22Rv1 (cell line): ENCODE data around the gene TMEM51.

Experiments
- ZFX ChIP-seq: fragments of 450-650 bp; IDR thresholded peaks from 2 replicates; pipeline ENCODE4 v1.6.1; 2017; ENCODE audit warnings: antibody characterized with exemption, borderline replicate concordance
- TF ChIP-seq, protein P1 (sequence below): fragments of 450-650 bp; IDR thresholded peaks from 2 replicates; pipeline ENCODE4 v1.5.1; 2017; ENCODE audit warnings: mild to moderate bottlenecking

DNA sequence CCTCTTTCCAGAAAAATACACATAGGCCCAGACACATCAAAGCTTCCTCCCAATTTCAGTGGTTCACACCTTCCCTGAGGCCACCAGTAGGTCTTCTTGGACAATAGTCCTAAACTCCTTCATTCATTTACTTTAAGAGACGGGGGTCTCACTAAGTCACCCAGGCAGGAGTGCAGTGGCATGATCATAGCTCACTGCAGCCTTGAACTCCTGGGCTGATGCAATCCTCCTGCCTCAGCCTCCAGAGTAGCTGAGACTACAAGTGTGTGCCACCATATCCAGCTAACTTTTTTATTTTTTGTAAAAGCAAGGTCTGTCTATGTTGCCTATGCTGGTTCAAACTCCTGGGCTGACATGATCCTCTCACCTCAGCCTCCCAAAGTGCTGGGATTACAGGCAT, 85.2 kb downstream of the TMEM51 start:
- TF ChIP-seq, protein P1, sequence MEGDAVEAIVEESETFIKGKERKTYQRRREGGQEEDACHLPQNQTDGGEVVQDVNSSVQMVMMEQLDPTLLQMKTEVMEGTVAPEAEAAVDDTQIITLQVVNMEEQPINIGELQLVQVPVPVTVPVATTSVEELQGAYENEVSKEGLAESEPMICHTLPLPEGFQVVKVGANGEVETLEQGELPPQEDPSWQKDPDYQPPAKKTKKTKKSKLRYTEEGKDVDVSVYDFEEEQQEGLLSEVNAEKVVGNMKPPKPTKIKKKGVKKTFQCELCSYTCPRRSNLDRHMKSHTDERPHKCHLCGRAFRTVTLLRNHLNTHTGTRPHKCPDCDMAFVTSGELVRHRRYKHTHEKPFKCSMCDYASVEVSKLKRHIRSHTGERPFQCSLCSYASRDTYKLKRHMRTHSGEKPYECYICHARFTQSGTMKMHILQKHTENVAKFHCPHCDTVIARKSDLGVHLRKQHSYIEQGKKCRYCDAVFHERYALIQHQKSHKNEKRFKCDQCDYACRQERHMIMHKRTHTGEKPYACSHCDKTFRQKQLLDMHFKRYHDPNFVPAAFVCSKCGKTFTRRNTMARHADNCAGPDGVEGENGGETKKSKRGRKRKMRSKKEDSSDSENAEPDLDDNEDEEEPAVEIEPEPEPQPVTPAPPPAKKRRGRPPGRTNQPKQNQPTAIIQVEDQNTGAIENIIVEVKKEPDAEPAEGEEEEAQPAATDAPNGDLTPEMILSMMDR = no peak
- no peak for TF ChIP-seq ZFX
